ENCODE results near the gene EIF3L. TPM values are rescaled to one million over a fixed set of nuclear protein-coding genes. Genes with fewer than 3 reads are reported as not detected.

Gene EIF3L
- polyA plus RNA-seq, 5 donors = 979 to 1,210 (median 1,196) TPM

DNA sequence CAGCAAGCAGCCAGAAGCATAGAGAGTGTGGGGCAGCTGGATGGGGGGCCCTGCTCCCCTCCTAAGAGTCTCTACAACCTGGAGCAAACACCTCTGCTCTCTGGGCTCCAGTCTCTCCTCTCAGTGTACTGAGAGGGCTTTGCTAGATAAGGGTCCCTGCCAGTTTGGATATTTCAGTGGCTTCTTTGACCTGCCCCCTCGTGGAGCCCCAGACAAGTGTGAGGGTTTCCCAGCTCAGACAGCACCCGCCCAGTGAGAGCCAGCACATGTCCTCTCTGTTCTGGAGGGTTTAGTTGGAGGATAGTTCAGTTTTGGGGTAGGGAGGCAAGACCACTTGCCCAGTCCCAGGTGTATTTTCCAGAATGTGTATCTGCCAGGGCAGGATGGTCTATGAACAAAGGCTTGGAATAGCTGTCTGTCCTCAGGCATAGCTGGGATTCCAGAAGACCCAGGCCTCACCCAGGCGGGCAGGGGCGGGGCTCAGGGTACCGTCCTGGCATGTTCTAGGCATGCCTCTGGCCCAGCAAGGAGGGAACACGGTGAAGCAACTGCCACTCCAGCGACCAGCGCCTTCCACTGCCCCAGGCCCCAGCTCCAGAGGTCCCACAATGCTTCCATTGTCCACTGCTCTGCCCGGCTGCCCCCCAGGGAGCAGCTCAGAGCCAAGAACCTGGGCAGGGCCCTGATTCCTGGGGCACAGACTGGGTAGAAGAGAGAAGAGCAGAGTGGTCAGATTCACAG is 49.4 kb downstream of the EIF3L start:
- DNase-seq = no peak

DNA sequence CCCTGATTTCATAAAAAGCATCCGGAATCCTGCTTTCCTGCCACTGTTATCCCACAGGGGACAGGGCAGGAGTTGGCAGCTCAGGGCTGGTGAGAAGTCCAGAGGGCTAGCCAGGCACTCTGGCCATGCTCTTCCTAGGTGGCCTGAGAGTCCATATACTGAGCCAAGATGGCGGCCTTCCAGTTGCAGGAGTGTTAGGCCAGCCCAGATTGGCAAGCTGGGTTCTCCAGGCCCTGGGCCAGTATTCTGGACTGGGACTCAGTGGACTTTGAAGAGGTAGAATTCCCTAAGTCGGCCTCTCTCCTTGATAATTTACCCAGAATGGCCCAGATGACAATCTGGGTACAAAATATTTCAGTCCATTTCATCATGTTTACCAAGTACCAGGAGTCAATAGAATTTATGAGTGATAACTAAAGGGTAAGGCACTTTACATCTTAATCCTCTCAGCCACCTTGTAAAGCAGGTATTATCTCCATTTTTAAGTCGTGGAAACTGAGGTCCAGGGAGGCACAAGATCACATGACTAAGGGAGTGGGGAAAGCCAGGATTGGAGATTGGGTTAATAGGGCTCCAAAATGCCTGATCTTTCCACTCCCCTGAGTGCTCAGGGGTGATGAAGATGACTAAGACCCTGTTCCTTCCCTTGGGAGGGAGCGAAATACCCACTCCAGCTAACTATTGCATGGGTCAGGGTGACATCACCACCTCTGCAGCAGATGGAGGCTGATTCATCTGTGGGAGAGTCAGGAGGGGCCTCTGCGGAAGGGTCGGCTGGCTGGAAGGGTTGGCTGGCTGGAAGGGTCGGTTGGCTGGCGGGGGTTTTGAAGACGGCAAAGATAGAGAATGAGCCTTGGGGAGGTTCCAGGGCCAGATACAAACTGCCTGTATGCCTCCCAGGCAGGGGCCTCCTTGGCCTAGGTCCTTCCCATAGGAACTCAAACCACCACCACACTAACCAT is 55.6 kb downstream of the EIF3L start:
- no peak for DNase-seq

DNA sequence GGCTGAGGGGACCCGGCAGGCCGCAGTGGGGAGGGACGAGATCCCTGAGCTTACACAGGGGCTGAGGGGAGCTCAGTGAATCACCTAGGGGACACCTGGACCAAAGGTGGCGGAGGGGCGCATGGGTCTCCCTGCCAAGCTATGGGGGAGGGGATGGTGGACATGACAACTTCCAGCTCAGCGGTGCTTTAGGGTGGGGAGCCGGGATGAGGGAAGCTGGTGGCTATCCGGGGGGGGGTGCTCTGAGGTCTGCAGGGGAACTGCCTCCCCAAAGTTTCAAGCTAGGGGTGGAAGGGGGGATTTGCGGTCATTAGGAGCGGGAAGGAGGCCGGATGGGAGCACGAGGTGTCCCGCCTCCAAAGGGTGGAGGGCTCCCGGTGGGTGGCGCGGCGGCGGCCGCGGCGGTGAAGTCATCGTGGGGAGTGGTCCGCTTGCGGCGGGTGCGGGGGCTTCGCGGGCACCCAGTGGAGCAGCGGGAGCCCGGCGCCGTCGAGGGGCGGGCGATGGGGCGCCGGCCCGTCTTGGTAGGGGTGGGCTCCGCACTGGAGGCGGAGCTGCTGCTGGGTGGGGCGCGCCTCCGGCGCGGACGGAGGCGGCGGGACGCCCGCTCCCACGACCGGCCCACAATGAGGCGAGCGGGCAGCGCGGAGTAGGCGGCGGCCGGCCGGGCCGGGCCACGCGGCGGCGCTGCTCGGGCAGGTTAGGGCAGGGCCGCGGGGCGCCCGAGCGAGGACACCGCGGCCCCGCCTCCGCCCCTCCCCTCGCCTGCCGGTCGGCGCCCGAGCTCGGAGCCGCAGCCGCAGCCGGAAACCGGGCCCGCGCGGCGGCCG is 56.5 kb downstream of the EIF3L start, which contains the start of gene MICALL1:
Gene MICALL1 (plus strand): TSS at position 764 of the 830 bp plus-strand sequence. CDS start 126 bp downstream, outside the sequence.
- peak in 1 of 2 donors; percentile 45 for DNase-seq

DNA sequence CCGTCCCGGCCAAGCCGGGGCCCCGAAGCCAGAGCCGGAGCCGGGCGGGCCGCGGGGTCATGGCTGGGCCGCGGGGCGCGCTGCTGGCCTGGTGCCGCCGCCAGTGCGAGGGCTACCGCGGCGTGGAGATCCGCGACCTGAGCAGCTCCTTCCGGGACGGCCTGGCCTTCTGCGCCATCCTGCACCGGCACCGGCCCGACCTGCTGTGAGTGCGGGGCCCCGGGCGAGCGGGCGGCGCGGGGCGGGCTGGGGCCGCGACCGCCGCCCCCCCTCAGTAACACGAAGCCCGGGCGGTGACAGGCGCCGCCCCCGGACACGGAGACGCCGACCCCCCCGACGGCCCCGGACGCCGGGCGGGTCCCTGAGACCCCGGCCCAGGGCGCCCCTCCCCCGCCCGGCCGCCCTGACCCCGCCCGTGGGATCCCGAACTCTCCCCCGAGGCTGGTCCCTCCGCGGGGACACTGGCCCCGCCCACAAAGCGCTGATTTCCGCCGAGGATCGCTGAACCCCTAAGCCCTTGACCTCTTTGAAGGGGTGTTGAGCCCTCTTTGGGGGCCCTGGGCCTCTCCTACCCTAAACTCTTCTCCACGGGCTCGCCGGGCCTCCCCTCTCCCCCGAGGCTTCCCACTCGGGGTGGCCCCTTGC is 57.3 kb downstream of the EIF3L start:
- DNase-seq = no peak

DNA sequence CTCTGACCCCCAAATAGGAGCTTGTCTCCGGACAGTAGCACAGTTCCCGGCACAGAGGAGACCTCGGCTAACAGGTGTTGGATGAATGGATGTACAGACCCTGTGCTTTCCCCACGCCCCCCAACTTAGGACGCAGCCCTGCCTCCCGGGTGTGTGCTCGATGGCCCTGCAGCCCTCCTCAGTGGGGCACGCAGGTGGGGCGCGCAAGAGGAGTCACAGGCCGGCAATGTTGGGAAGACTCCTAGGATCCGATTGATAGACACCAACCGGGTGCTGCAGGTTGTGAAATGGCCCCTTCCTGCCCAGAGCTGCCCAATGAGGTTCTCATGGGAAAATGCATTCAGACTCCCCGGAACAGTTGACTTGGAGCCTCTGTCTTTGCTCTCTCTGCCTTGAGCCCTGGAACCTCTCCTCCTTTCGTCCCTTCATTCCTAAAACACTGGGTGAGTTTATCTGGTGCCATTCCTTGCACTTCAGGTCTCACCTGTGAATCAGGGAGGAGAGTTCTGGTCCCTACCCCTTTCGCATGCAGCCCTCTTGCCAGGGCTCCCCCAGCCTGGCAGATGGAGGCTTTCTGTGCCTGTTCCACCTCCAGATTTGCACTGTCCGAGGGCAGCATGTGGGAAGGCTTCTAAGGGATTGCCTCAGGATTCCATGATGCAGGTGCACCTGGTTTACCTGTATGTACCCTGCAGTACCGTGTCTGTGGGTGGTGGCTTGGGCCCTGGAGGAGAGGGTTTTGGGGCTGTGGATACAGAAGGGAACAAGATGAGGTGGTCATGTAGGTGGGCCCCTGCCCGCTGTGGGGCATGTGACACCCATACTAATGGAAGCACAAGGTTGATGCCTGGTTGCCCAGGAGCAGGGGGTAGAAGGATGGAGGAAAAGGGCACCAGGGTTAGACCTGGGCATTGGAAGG is 58.1 kb downstream of the EIF3L start:
- no peak for DNase-seq

DNA sequence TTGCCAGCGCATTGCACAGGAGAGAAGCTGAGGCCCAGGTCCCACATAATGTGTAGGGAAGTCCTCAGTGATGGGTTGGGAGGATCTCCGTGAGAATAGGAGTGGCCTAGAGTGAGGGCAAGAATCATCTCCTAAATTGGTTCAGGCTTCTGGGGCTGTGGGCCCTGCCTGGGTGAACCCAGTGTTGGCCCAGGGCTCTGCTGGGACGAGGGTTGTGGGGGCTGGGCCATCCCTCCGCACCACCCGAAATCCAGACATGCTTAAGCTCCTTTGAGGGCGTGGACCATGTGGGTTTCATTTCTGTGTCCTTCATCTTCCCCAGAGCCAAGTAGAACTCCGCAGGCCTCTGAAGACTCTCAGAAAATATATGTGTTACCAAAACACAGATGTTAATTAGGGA is 60.5 kb downstream of the EIF3L start:
- DNase-seq = no peak

DNA sequence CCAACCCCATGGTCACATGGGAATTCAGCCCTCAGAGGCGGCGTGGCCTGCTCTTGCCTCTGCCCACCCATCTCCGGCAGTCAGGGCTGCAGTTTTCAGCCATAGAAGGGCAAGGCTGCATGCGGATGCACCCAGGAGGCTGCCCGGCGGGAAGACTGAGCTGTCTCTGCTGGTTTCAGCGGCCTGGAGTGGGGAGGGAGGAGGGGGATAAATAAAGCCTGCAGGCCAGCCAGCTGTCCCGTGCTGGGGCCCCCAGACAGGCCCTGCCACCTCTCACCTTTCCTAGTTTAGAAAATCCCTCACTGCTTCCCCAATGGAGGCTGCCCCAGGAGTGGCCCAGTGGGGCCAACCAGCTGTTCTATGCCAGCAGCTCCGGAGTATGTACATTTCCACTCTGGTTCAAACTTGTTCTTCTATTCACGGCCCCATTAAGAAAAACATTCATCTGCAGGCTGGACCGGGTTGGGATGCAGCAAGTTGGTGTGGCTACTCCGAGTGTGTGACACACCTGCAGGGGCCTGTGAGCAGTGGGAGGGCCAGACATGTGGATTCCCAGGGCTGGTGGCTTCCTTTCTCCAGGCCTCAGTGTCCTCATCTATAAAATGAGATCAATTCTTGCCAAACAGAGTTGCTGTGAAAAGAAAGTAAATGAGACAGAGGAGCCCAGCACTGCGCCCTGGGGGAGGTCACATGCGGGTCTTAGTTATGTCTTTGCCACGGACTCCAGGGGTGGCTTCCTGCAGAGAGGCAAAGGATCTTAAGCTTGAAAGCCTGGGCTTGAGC is 61.9 kb downstream of the EIF3L start:
- no peak for DNase-seq

DNA sequence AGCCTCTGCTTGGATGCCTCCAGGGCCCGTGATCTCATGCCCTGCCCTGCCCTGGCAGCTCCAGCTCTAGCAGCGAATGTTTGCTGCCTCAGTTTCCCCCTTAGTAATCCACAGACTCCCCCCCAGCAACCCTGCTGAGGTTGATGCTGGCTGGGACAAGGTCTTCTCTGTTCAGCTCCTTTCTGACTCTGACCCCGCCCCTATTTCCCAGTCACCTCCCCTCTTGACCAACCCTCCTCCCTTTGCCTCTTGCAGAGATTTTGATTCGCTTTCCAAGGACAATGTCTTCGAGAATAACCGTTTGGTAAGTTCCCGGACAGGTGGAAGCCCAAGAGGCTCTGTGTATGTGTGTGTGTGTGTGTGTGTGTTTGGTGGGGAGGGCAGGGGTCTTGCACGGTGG is 62.5 kb downstream of the EIF3L start:
- no peak for DNase-seq

DNA sequence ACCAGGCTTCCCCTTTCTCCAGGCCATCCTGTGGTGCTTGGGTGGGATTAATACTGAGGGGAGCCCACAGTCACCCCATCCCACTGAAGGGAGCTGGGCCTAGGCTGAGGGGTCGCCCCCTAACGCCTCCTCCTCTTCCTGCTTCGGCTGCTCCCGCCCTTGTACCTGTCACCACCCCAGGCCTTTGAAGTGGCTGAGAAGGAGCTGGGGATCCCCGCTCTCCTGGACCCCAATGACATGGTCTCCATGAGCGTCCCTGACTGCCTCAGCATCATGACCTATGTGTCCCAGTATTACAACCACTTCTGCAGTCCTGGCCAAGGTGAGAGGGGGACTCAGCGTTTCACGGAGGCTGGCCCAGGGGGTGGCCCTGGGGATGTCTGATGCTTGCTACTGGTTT is 63.0 kb downstream of the EIF3L start:
- no peak for DNase-seq

DNA sequence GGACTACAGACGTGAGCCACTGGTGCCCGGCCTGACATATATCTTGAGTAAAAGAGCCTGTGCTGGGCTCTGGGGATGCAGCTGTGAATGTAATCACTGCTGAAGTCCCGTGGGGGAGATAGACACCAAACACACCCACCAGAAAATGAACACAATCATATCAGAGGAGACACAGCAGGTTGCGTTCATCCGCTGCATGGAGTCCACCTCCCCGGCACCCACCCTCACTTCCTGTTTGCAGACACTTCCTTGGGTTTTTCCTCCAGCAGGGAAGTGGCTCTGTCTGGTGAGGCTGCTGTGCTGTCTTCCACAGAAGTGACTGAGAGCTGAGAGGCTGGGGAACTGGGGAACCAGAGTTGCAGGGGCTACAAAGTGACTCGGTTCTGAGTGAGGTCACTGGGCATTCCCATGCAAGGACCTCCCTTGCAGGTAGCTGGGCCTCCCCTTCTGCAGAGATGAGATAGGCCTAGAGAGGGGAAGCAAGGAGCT is 64.1 kb downstream of the EIF3L start:
- no peak for DNase-seq

DNA sequence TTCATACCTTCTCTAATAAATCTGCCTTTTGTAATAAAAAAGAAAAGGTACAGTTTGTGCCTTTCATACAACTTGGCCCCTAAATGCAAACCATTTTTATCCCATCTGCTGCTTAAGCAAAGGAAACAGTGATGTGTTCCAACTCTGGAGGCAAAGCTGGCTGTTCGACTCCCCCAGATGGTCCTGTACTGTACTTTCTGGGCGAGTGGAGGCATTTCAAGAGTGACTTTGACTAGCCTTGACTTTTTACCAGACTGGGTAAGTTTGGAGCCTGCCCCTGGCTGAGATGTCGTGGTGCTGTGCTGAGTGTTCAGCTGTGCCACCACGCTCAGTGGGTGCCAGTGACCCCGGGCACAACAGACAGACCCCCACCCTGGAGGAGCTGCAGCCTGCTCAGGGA is 67.1 kb downstream of the EIF3L start:
- no peak for DNase-seq

DNA sequence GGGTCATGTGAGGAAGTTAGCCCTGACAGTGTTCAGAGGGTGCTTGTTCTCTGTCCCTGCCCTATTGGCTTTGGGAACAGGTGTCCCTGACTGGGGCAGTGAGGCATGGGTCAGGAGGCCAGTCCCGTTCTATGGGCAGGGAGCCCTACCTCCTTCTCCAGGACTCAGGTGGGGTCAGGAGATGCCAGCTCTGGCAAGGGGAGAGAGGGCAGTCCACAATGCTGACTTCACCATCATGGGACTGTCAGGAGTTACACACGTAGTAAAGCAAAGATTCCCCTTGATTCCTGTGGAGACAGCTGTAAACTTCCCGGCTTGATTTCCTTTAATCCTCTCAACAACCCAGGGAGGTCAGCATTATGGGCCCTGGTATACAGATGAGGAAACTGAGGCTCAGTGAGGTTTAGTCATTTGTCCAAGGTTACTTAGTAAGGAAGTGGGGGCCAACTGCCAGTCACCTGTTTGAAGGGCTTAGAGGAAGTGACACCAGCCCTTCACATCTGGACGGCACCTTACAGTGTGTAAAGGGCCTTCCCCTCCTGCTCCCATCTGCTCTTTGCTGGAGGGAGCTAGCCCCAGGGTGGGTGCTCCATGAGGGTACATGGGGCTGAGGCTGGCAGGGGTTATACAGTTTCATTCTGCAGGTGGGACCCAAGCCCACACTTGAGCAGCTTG is 68.8 kb downstream of the EIF3L start:
- DNase-seq = no peak

DNA sequence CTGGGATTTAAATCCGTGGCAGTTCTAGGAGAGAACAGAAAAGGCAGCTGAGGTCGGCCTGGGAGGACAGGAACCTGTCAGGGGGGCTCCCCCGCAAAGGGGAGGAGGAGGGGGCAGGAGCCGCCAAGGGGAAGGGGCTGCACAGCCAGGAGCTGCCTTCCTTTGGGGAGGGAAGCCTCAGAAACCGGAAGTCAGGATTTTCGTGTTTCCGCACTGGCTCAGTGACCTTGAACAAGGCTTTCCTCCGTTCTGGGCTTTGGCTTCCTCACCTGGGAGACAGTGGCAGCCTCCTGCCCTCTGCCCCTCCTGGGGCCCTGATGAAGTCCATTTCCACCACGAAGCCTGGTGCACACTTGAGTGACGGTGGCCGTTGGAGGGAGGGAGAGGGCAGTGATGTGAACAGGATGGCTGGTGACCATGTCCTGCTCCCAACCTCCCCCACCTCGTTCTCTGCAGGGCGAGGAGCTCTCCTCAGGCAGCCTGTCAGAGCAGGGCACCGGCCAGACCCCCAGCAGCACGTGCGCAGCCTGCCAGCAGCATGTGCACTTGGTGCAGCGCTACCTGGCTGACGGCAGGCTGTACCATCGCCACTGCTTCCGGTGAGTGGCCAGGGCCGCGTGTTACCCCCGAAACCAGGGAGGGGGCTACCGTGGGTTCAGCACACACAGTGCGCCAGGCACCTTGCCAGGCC is 69.5 kb downstream of the EIF3L start:
- no peak for DNase-seq

DNA sequence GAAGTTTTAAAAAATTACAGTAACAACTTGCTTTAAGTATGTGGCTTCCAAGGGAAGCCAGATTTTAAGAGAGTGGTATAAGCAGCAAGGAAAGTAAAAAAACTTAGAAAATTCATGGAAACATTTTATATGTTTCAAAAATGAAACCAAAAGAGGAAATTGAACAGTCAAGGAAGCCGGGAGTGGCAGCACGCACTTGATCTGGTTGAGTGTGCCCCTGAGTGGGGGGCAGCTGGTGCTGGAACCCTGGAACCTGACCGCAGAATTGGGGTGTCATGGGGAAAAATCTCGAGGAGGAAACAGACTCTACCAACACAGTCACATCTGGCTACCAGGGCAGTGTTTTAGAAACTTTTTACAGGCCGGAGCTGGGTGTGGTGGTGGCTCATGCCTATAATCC is 70.9 kb downstream of the EIF3L start:
- DNase-seq = no peak

DNA sequence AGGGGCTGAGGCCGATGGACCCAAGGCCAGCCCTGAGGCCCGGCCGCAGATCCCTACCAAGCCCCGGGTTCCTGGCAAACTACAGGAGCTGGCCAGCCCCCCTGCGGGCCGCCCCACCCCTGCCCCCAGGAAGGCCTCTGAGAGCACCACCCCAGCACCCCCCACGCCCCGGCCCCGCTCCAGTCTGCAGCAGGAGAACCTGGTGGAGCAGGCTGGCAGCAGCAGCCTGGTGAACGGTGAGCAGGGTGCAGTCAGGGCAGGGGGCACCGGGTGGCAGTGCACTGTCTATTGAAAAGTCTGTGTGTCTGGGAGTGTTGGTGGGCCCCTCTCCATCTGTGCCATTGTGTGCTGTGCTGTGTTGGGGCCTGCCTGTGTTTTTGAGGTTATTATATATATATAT is 73.0 kb downstream of the EIF3L start:
- DNase-seq = no peak

DNA sequence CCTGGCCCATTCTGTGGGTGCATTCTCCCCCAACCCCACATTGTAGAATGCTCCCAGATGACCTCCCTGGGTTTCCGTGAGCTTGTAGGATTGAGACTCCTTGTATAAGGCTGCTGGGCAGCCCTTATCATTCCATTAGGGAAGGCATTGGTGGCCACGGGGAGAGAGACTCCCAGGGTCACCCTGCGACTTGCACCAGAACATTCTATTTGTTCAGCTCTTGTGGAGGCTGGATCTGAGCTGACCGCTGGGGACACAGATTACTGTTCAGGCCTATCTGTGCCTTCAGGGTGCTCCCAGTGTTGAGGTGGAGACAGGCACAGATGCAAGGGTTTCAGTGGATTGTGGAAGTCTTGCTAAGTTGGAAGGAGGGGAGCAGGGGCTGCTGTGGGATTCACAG is 74.7 kb downstream of the EIF3L start:
- no peak for DNase-seq

DNA sequence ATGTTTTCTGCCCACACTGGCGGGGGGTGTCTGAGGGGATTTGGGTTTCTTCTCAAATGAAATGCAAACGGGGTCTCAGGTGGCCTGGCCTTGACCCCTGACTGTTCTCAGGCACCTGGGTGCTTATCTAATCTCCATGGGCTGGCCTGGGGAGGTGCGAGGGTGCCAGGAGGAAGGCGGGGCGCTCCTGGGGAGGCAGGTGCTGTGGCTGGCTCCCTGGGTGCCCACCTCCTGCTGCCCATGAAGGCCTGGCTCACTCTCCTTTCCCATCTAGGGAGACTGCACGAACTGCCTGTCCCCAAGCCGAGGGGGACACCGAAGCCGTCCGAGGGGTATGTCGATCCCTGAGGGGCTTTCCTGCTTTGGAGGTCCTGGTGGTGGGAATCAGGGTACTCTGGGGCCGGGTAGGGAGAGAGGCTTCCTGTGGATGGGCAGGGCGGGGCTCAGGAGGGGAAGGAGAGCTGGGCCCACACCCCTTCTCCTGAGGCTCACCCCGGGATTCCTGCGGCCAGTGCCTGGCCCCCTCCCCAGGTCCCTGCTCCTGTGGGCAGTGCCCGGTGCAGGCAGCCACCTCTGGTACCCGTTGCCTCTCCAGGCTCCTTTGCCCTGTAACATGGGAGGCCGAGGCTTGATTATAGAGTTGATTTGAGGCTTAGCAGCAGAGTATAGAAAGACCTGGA is 75.3 kb downstream of the EIF3L start:
- no peak for DNase-seq
